ENCODE results near the gene PCDHGB4. TPM values are rescaled to one million over a fixed set of nuclear protein-coding genes. Genes with fewer than 3 reads are reported as not detected.

Gene PCDHGB4
- total RNA-seq, 2 donors from 2014 or later: 10.7 to 13.9 TPM

GRCh38 chr5:141434006-141434405 lies 46.5 kb downstream of the PCDHGB4 start:
- no peak for DNase-seq
- Mint-ChIP-seq H3K9me3 (peaks cover 48% of the 10 kb centered on the region), H3K36me3 (ENCODE audit: low read depth) (peaks cover 39% of the 10 kb centered on the region), H3K27me3 (ENCODE audit: insufficient read depth) (no peaks in the 10 kb centered on the region), H3K4me3 (no peak overlapping the region), H3K4me1 (no peaks in the 10 kb centered on the region), H3K27ac (no peak overlapping the region)
- no peaks in the 10 kb centered on the region for H3K27me3 ChIP-seq (ENCODE audit: control insufficient read depth, insufficient read depth, low read length, poor library complexity, severe bottlenecking)
- WGBS, 2 experiments (ENCODE audit: insufficient coverage in 1 of 2, insufficient read length in 1 of 2): 97 to 100% methylated on average over 1 to 2 of the region's 2 CpGs
- no peak overlapping the region for H3K27ac ChIP-seq (ENCODE audit: low read depth, low read length)
- no peak for TF ChIP-seq CTCF (conservative IDR thresholded peaks at IDR 0.05)
- no peaks in the 10 kb centered on the region for H3K4me1 ChIP-seq (ENCODE audit: control insufficient read depth, insufficient read depth, low read length)
- H3K36me3 ChIP-seq (ENCODE audit: control insufficient read depth, insufficient read depth, low read length): no peaks in the 10 kb centered on the region
- H3K9ac ChIP-seq (ENCODE audit: extremely low read depth, low read length, poor library complexity, severe bottlenecking): no peak overlapping the region
- peaks cover 45% of the 10 kb centered on the region for H3K9me3 ChIP-seq (ENCODE audit: control insufficient read depth, low read length)
- no peak overlapping the region for H3K4me3 ChIP-seq (ENCODE audit: low read length)

GRCh38 chr5:141437221-141437620 lies 49.7 kb downstream of the PCDHGB4 start:
- peaks cover 30% of the 10 kb centered on the region for H3K36me3 Mint-ChIP-seq (ENCODE audit: low read depth)
- H3K27ac Mint-ChIP-seq: no peak overlapping the region
- no peak overlapping the region for H3K4me3 ChIP-seq (ENCODE audit: low read length)
- TF ChIP-seq CTCF (conservative IDR thresholded peaks at IDR 0.05): no peak
- peaks cover 20% of the 10 kb centered on the region for H3K9me3 ChIP-seq (ENCODE audit: control insufficient read depth, low read length)
- DNase-seq: no peak
- no peaks in the 10 kb centered on the region for H3K27me3 ChIP-seq (ENCODE audit: control insufficient read depth, insufficient read depth, low read length, poor library complexity, severe bottlenecking)
- peaks cover 24% of the 10 kb centered on the region for H3K9me3 Mint-ChIP-seq
- H3K4me3 Mint-ChIP-seq: no peak overlapping the region
- H3K36me3 ChIP-seq (ENCODE audit: control insufficient read depth, insufficient read depth, low read length): no peaks in the 10 kb centered on the region
- H3K4me1 Mint-ChIP-seq: no peaks in the 10 kb centered on the region
- no peaks in the 10 kb centered on the region for H3K4me1 ChIP-seq (ENCODE audit: control insufficient read depth, insufficient read depth, low read length)
- H3K27me3 Mint-ChIP-seq (ENCODE audit: insufficient read depth): no peaks in the 10 kb centered on the region
- no peak overlapping the region for H3K9ac ChIP-seq (ENCODE audit: extremely low read depth, low read length, poor library complexity, severe bottlenecking)
- H3K27ac ChIP-seq (ENCODE audit: low read depth, low read length): no peak overlapping the region
- WGBS, 2 experiments (ENCODE audit: insufficient coverage in 1 of 2, insufficient read length in 1 of 2): 80 to 100% methylated on average over 1 of the region's 2 CpGs

GRCh38 chr5:141439411-141440141 lies 52.1 kb downstream of the PCDHGB4 start:
- Mint-ChIP-seq H3K27ac (no peak overlapping the region), H3K4me3 (no peak overlapping the region), H3K9me3 (peaks cover 5% of the 10 kb centered on the region), H3K4me1 (no peaks in the 10 kb centered on the region), H3K36me3 (ENCODE audit: low read depth) (peaks cover 16% of the 10 kb centered on the region), H3K27me3 (ENCODE audit: insufficient read depth) (no peaks in the 10 kb centered on the region)
- DNase-seq: no peak
- Histone ChIP-seq H3K9me3 (ENCODE audit: control insufficient read depth, low read length) (peaks cover 9% of the 10 kb centered on the region), H3K36me3 (ENCODE audit: control insufficient read depth, insufficient read depth, low read length) (no peaks in the 10 kb centered on the region), H3K4me1 (ENCODE audit: control insufficient read depth, insufficient read depth, low read length) (no peaks in the 10 kb centered on the region), H3K27me3 (ENCODE audit: control insufficient read depth, insufficient read depth, low read length, poor library complexity, severe bottlenecking) (no peaks in the 10 kb centered on the region), H3K4me3 (ENCODE audit: low read length) (no peak overlapping the region), H3K27ac (ENCODE audit: low read depth, low read length) (no peak overlapping the region), H3K9ac (ENCODE audit: extremely low read depth, low read length, poor library complexity, severe bottlenecking) (no peak overlapping the region)
- no peak for TF ChIP-seq CTCF (conservative IDR thresholded peaks at IDR 0.05)
- 90 to 92% methylated on average over 8 to 10 of the region's 10 CpGs for WGBS, 2 experiments (ENCODE audit: insufficient coverage in 1 of 2, insufficient read length in 1 of 2)

Other genes with a start within 250 kb of the PCDHGB4 start
- 1 to 10 TPM in 1 of 2 donors, under 1 TPM in 1; 0.66 to 2.0 TPM for gene PCDHB6, start 237.6 kb upstream of the PCDHGB4 start, total RNA-seq
- under 1 TPM; 0.42 to 0.75 TPM for gene PCDHB7, start 215.1 kb upstream of the PCDHGB4 start, total RNA-seq
- 1 to 10 TPM in 1 of 2 donors, under 1 TPM in 1; 0.71 to 3.6 TPM for gene PCDHB8, start 209.9 kb upstream of the PCDHGB4 start, total RNA-seq
- 10 to 100 TPM in 1 of 2 donors, 1 to 10 TPM in 1; 9.7 to 14.8 TPM for gene PCDHB16, start 205.3 kb upstream of the PCDHGB4 start, total RNA-seq
- 1 to 10 TPM; 3.2 to 5.1 TPM for gene PCDHB9, start 200.5 kb upstream of the PCDHGB4 start, total RNA-seq
- gene PCDHB10, start 195.3 kb upstream of the PCDHGB4 start, total RNA-seq: 1 to 10 TPM; 2.9 to 3.5 TPM
- 1 to 10 TPM; 2.6 to 4.7 TPM for gene PCDHB11, start 188.1 kb upstream of the PCDHGB4 start, total RNA-seq
- gene PCDHB12, start 179.0 kb upstream of the PCDHGB4 start, total RNA-seq: 1 to 10 TPM; 1.6 to 5.0 TPM
- gene PCDHB13, start 173.8 kb upstream of the PCDHGB4 start, total RNA-seq: 1 to 10 TPM; 1.8 to 3.3 TPM
- 1 to 10 TPM; 2.6 to 2.8 TPM for gene PCDHB14, start 164.4 kb upstream of the PCDHGB4 start, total RNA-seq
- gene PCDHB15, start 142.3 kb upstream of the PCDHGB4 start, total RNA-seq: 1 to 10 TPM; 3.7 to 9.8 TPM
- under 1 TPM; 0.55 to 0.68 TPM for gene SLC25A2, start 83.6 kb upstream of the PCDHGB4 start, total RNA-seq
- gene TAF7, start 66.9 kb upstream of the PCDHGB4 start, total RNA-seq: 10 to 100 TPM; 85.4 to 99.0 TPM
- 1 to 10 TPM in 1 of 2 donors, under 1 TPM in 1; 0.38 to 2.2 TPM for gene PCDHGA1, start 57.2 kb upstream of the PCDHGB4 start, total RNA-seq
- 1 to 10 TPM in 1 of 2 donors, under 1 TPM in 1; 0.09 to 2.0 TPM for gene PCDHGA2, start 48.9 kb upstream of the PCDHGB4 start, total RNA-seq
- gene PCDHGA3, start 43.9 kb upstream of the PCDHGB4 start, total RNA-seq: 1 to 10 TPM in 1 of 2 donors, not detected in 1; 4.3 TPM
- 1 to 10 TPM; 1.4 to 6.6 TPM for gene PCDHGB1, start 37.6 kb upstream of the PCDHGB4 start, total RNA-seq
- gene PCDHGA4, start 32.7 kb upstream of the PCDHGB4 start, total RNA-seq: 1 to 10 TPM in 1 of 2 donors, under 1 TPM in 1; 0.86 to 5.0 TPM
- gene PCDHGB2, start 27.7 kb upstream of the PCDHGB4 start, total RNA-seq: 1 to 10 TPM; 1.6 to 5.2 TPM
- gene PCDHGA5, start 23.5 kb upstream of the PCDHGB4 start, total RNA-seq: 1 to 10 TPM in 1 of 2 donors, under 1 TPM in 1; 0.51 to 3.0 TPM
- gene PCDHGB3, start 17.5 kb upstream of the PCDHGB4 start, total RNA-seq: 1 to 10 TPM in 1 of 2 donors, under 1 TPM in 1; 0.40 to 4.6 TPM
- gene PCDHGA6, start 13.8 kb upstream of the PCDHGB4 start, total RNA-seq: 1 to 10 TPM in 1 of 2 donors, under 1 TPM in 1; 0.55 to 3.8 TPM
- gene PCDHGA7, start 5.0 kb upstream of the PCDHGB4 start, total RNA-seq: 1 to 10 TPM in 1 of 2 donors, under 1 TPM in 1; 0.40 to 1.9 TPM
- gene PCDHGA8, start 4.9 kb downstream of the PCDHGB4 start, total RNA-seq: 1 to 10 TPM; 1.1 to 3.0 TPM
- gene PCDHGB5, start 10.2 kb downstream of the PCDHGB4 start, total RNA-seq: 10 to 100 TPM in 1 of 2 donors, 1 to 10 TPM in 1; 1.3 to 17.3 TPM
- gene PCDHGA9, start 15.1 kb downstream of the PCDHGB4 start, total RNA-seq: 1 to 10 TPM in 1 of 2 donors, under 1 TPM in 1; 0.89 to 7.3 TPM
- 10 to 100 TPM in 1 of 2 donors, 1 to 10 TPM in 1; 8.3 to 10.8 TPM for gene PCDHGB6, start 20.3 kb downstream of the PCDHGB4 start, total RNA-seq
- 10 to 100 TPM in 1 of 2 donors, 1 to 10 TPM in 1; 3.2 to 20.7 TPM for gene PCDHGA10, start 25.3 kb downstream of the PCDHGB4 start, total RNA-seq
- gene PCDHGB7, start 30.0 kb downstream of the PCDHGB4 start, total RNA-seq: 10 to 100 TPM; 15.3 to 19.3 TPM
- 10 to 100 TPM in 1 of 2 donors, 1 to 10 TPM in 1; 8.5 to 10.6 TPM for gene PCDHGA11, start 33.4 kb downstream of the PCDHGB4 start, total RNA-seq
- 1 to 10 TPM; 1.4 to 4.1 TPM for gene PCDHGA12, start 42.8 kb downstream of the PCDHGB4 start, total RNA-seq
- 10 to 100 TPM; 13.9 to 27.6 TPM for gene PCDHGC3, start 88.3 kb downstream of the PCDHGB4 start, total RNA-seq
- gene PCDHGC4, start 97.3 kb downstream of the PCDHGB4 start, total RNA-seq: 1 to 10 TPM; 2.6 to 3.0 TPM
- gene PCDHGC5, start 101.4 kb downstream of the PCDHGB4 start, total RNA-seq: 1 to 10 TPM in 1 of 2 donors, under 1 TPM in 1; 0.71 to 1.8 TPM
- 100 to 1,000 TPM; 104 to 106 TPM for gene DIAPH1, start 231.3 kb downstream of the PCDHGB4 start, total RNA-seq
- 10 to 100 TPM; 73.3 to 78.9 TPM for gene HDAC3, start 249.2 kb downstream of the PCDHGB4 start, total RNA-seq
- gene RELL2, start 249.3 kb downstream of the PCDHGB4 start, total RNA-seq: 1 to 10 TPM; 3.1 to 6.2 TPM

Measured in endodermal cell (in vitro differentiated cells).